Mesenchymal stem cell (in vitro differentiated cells and primary cell): ENCODE results near the gene APC2.

Experiments
- DNase-seq: peaks from one replicate; pipeline ENCODE4 v3.0.0-alpha.2; 2013
- H2AFZ ChIP-seq: one replicate; pipeline ENCODE4 v1.6.1; 2013; ENCODE audit warnings: low read depth, mild to moderate bottlenecking, control low read depth, inconsistent platforms, low read length, moderate library complexity
- H2AK5ac ChIP-seq: 2 replicates; pipeline ENCODE4 v1.6.1; 2013; ENCODE audit warnings: low read length, moderate library complexity, mild to moderate bottlenecking, inconsistent platforms; ENCODE audit not compliant: severe bottlenecking
- H2BK120ac ChIP-seq: one replicate; pipeline ENCODE4 v1.6.1; 2013; ENCODE audit warnings: low read depth, mild to moderate bottlenecking, inconsistent platforms, low read length, moderate library complexity
- H2BK12ac ChIP-seq, 2 experiments: one replicate each; pipeline ENCODE4 v1.6.1; 2013; ENCODE audit warnings: inconsistent platforms in 2 of 2, low read length in 2 of 2, mild to moderate bottlenecking in 2 of 2, moderate library complexity in 2 of 2, control low read depth in 1 of 2
- H2BK15ac ChIP-seq: one replicate; pipeline ENCODE4 v1.6.1; 2013; ENCODE audit warnings: mild to moderate bottlenecking, low read depth, inconsistent platforms; ENCODE audit not compliant: poor library complexity, severe bottlenecking
- H2BK5ac ChIP-seq: 2 replicates; pipeline ENCODE4 v1.6.1; 2013; ENCODE audit warnings: low read depth, mild to moderate bottlenecking, low read length, control low read depth, inconsistent platforms; ENCODE audit not compliant: poor library complexity, severe bottlenecking
- H3K14ac ChIP-seq, 2 experiments: one replicate each; pipeline ENCODE4 v1.6.1; 2013; ENCODE audit warnings: inconsistent platforms in 2 of 2, low read length in 2 of 2, control low read depth in 1 of 2, mild to moderate bottlenecking in 1 of 2, moderate library complexity in 1 of 2
- H3K18ac ChIP-seq, 2 experiments: one replicate each; pipeline ENCODE4 v1.6.1; 2013; ENCODE audit warnings: inconsistent platforms in 2 of 2, low read length in 2 of 2, control low read depth in 1 of 2, low read depth in 1 of 2, mild to moderate bottlenecking in 1 of 2
- H3K23ac ChIP-seq, 2 experiments: one replicate each; pipeline ENCODE4 v1.6.1; 2013; ENCODE audit warnings: inconsistent platforms in 2 of 2, low read length in 2 of 2, mild to moderate bottlenecking in 2 of 2, moderate library complexity in 2 of 2, control low read depth in 1 of 2
- H3K27ac ChIP-seq: 2 replicates; pipeline ENCODE4 v1.5.1; 2013; ENCODE audit warnings: mild to moderate bottlenecking, moderate library complexity, low read length, control low read depth, inconsistent platforms; ENCODE audit not compliant: poor library complexity, severe bottlenecking
- H3K27me3 ChIP-seq, 2 experiments: 2 replicates each; pipeline versions ENCODE4 v1.6.1 to v1.7.0; 2013; ENCODE audit warnings: low read length in 2 of 2, mild to moderate bottlenecking in 2 of 2, moderate library complexity in 2 of 2, control low read depth in 1 of 2, inconsistent platforms in 1 of 2; ENCODE audit not compliant: control insufficient read depth in 1 of 2, insufficient read depth in 1 of 2
- H3K36me3 ChIP-seq, 2 experiments: 2 replicates each; pipeline versions ENCODE4 v1.6.1 to v1.7.0; 2013; ENCODE audit warnings: low read length in 2 of 2, control low read depth in 1 of 2, inconsistent platforms in 1 of 2, low read depth in 1 of 2, mild to moderate bottlenecking in 1 of 2; ENCODE audit not compliant: insufficient read depth in 2 of 2, control insufficient read depth in 1 of 2
- H3K4ac ChIP-seq, 2 experiments: one replicate each; pipeline ENCODE4 v1.6.1; 2013; ENCODE audit warnings: inconsistent platforms in 2 of 2, low read length in 2 of 2, mild to moderate bottlenecking in 2 of 2, moderate library complexity in 2 of 2, control low read depth in 1 of 2, low read depth in 1 of 2
- H3K4me1 ChIP-seq: 2 replicates; pipeline ENCODE4 v1.6.1; 2013; ENCODE audit warnings: low read depth, low read length, control low read depth; ENCODE audit not compliant: control insufficient read depth, insufficient read depth
- H3K4me2 ChIP-seq: 2 replicates; pipeline ENCODE4 v1.6.1; 2013; ENCODE audit warnings: low read length, mild to moderate bottlenecking, inconsistent platforms; ENCODE audit not compliant: poor library complexity, severe bottlenecking
- H3K4me3 ChIP-seq, 2 experiments: 2 replicates each; pipeline versions ENCODE4 v1.5.1 to v1.7.0; 2013; ENCODE audit warnings: low read length in 2 of 2, mild to moderate bottlenecking in 2 of 2, control low read depth in 1 of 2, low read depth in 1 of 2; ENCODE audit not compliant: insufficient read depth in 1 of 2
- H3K79me1 ChIP-seq: replicated peaks from 2 replicates; pipeline ENCODE4 v1.6.1; 2013; ENCODE audit warnings: mild to moderate bottlenecking, control low read depth, low read length, inconsistent platforms; ENCODE audit not compliant: poor library complexity, severe bottlenecking
- H3K9ac ChIP-seq: 2 replicates; pipeline ENCODE4 v1.7.0; 2013; ENCODE audit warnings: mild to moderate bottlenecking, low read length, moderate library complexity
- H3K9me3 ChIP-seq: 2 replicates; pipeline ENCODE4 v1.7.0; 2013; ENCODE audit warnings: mild to moderate bottlenecking, low read length; ENCODE audit not compliant: control insufficient read depth
- H4K8ac ChIP-seq: one replicate; pipeline ENCODE4 v1.6.1; 2013; ENCODE audit warnings: inconsistent platforms, mild to moderate bottlenecking, low read length, moderate library complexity
- H4K91ac ChIP-seq: one replicate; pipeline ENCODE4 v1.6.1; 2013; ENCODE audit warnings: mild to moderate bottlenecking, low read length, inconsistent platforms
- WGBS: methylation state at CpG from one replicate; pipeline ENCODE4 v1.1.7; 2013; ENCODE audit warnings: mixed read lengths; 5-methylcytosine and 5-hydroxymethylcytosine counted together

Gene APC2

GRCh38 chr19:1507763-1508506 is 58.0 kb downstream of the APC2 start:
- Histone ChIP-seq H3K4ac (peak overlapping the region in 1 of 2 experiments; percentile 81), H3K9me3 (no peaks in the 10 kb centered on the region), H3K27me3 (peaks cover 13 to 49% of the 10 kb centered on the region in 2 experiments), H3K18ac (peak overlapping the region; percentile 6 to 96), H3K79me1 (peaks cover 8% of the 10 kb centered on the region), H2BK120ac (peak overlapping the region; percentile 45), H4K8ac (peak overlapping the region; percentile 79), H3K14ac (peak overlapping the region in 1 of 2 experiments; percentile 91), H2BK15ac (no peak overlapping the region), H2BK12ac (peak overlapping the region in 1 of 2 experiments; percentile 82), H3K9ac (peak overlapping the region; percentile 78), H3K4me2 (peak overlapping the region; percentile 49), H2AFZ (peak overlapping the region; percentile 91), H2BK5ac (no peak overlapping the region), H3K4me1 (peaks cover 31% of the 10 kb centered on the region), H3K4me3 (peak overlapping the region; percentile 53 to 72), H3K36me3 (peaks cover 0 to 15% of the 10 kb centered on the region in 2 experiments), H2AK5ac (no peak overlapping the region), H3K23ac (peak overlapping the region in 1 of 2 experiments; percentile 83), H4K91ac (peak overlapping the region; percentile 8), H3K27ac (peak overlapping the region; percentile 13)
- DNase-seq: peak; percentile 98
- WGBS: 1% methylated on average over 44 of the region's 46 CpGs

DNA sequence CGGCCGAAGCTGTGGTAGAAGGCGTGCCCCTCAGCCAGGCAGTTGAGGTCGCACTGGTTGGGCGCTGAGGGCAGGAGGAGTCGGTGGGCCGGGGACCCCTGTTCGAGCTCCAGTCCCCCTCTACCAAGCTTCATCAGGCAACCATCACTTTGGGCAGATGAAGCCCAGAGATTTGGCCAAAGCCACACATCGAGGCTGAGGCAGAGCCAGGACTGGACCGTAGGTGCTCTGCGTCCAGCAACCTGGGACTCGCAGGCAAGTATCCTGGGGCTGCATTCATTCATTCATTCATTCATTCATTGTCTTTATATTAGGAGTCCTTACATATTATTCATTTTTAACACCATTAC is 58.6 kb downstream of the APC2 start:
- Histone ChIP-seq H4K91ac (no peak overlapping the region), H3K14ac (no peak overlapping the region), H2BK5ac (no peak overlapping the region), H3K36me3 (peaks cover 0 to 15% of the 10 kb centered on the region in 2 experiments), H2BK120ac (no peak overlapping the region), H3K23ac (peak overlapping the region in 1 of 2 experiments; percentile 61), H2BK15ac (no peak overlapping the region), H3K18ac (peak overlapping the region in 1 of 2 experiments; percentile 89), H3K27ac (no peak overlapping the region), H3K4me3 (peak overlapping the region; percentile 16 to 61), H3K27me3 (peaks cover 9 to 44% of the 10 kb centered on the region in 2 experiments), H3K79me1 (peaks cover 8% of the 10 kb centered on the region), H3K4me2 (peak overlapping the region; percentile 29), H3K4ac (peak overlapping the region in 1 of 2 experiments; percentile 29), H4K8ac (peak overlapping the region; percentile 8), H2BK12ac (peak overlapping the region in 1 of 2 experiments; percentile 13), H3K4me1 (peaks cover 28% of the 10 kb centered on the region), H2AFZ (no peak overlapping the region), H2AK5ac (no peak overlapping the region), H3K9ac (no peak overlapping the region), H3K9me3 (no peaks in the 10 kb centered on the region)
- no peak for DNase-seq
- WGBS: 47% methylated on average over 10 of the region's 12 CpGs

DNA sequence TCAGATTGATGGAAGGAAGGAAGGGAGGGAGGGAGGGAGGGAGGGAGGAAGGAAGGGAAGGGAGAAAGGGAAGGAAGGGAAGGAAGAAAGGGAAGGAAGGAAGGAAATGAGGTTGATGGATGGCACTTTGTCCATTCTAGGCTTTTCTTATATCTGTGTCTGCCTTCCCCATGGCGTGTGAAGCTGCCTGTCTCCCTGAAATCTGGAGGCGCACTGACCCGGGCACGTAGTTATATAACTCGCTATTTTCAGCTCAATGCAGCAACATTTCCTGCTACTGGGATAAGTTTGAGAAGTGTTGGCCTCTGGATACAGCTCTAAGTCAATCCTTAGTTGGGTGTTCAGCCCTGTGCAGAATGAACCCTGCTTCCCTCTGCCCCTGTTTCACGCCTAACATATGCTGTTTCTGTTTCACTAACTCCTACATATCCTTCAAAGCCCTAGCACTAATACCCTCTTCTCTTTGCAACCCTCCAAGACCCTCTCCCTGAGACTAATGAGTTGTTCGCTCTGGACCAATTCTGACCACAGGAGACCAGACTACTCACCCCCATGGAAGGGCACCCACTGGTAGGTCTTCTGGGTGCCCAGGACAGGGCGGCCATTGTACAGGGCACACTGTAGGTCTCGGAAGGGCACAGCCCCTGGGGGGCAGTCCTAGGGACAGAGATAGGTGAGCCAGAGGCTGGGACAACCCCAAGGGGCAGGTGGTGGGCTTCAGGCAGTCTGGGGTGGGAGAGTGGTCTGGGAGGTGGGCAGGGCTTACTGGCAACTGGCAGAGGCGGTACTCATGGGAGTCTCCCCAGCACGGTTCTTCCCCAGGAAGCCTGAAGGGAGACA is 59.9 kb downstream of the APC2 start:
- Histone ChIP-seq H3K4me1 (peaks cover 33% of the 10 kb centered on the region), H2AFZ (no peak overlapping the region), H3K79me1 (peaks cover 8% of the 10 kb centered on the region), H4K91ac (no peak overlapping the region), H3K4me3 (no peak overlapping the region), H3K4ac (no peak overlapping the region), H2AK5ac (no peak overlapping the region), H3K18ac (no peak overlapping the region), H3K27ac (no peak overlapping the region), H2BK15ac (no peak overlapping the region), H3K4me2 (no peak overlapping the region), H2BK12ac (peak overlapping the region in 1 of 2 experiments; percentile 38), H2BK120ac (no peak overlapping the region), H4K8ac (no peak overlapping the region), H3K27me3 (peaks cover 0 to 42% of the 10 kb centered on the region in 2 experiments), H3K9ac (no peak overlapping the region), H3K9me3 (no peaks in the 10 kb centered on the region), H2BK5ac (no peak overlapping the region), H3K14ac (no peak overlapping the region), H3K36me3 (peaks cover 0 to 15% of the 10 kb centered on the region in 2 experiments), H3K23ac (no peak overlapping the region)
- no peak for DNase-seq
- 79% methylated on average over 11 of the region's 11 CpGs for WGBS

- Histone ChIP-seq H3K4me2 (no peak overlapping the region), H3K4me1 (peaks cover 33% of the 10 kb centered on the region), H4K8ac (no peak overlapping the region), H2AK5ac (no peak overlapping the region), H3K4me3 (no peak overlapping the region), H2BK12ac (no peak overlapping the region), H2AFZ (no peak overlapping the region), H3K4ac (no peak overlapping the region), H3K27me3 (peaks cover 0 to 42% of the 10 kb centered on the region in 2 experiments), H2BK15ac (no peak overlapping the region), H3K9ac (no peak overlapping the region), H3K79me1 (peaks cover 8% of the 10 kb centered on the region), H3K9me3 (no peaks in the 10 kb centered on the region), H4K91ac (peak overlapping the region; percentile 57), H3K36me3 (peaks cover 0 to 15% of the 10 kb centered on the region in 2 experiments), H3K18ac (no peak overlapping the region), H3K27ac (no peak overlapping the region), H3K23ac (no peak overlapping the region), H3K14ac (no peak overlapping the region), H2BK120ac (no peak overlapping the region), H2BK5ac (no peak overlapping the region)
- no peak for DNase-seq
- 53% methylated on average over 24 of the region's 25 CpGs for WGBS
These were observed 60.5 kb downstream of the APC2 start for GRCh38 chr19:1510442-1510806.
